K562 (cell line): ENCODE results near the gene ARID3B. TPM values are rescaled to one million over a fixed set of nuclear protein-coding genes. Genes with fewer than 3 reads are reported as not detected.

Source experiments
- ARID1B ChIP-seq: fragments of 450-650 bp; IDR thresholded peaks from 2 replicates; pipeline ENCODE4 v1.6.1; 2016; ENCODE audit warnings: antibody characterized with exemption, mild to moderate bottlenecking, inconsistent platforms
- ELF1 ChIP-seq: fragments of 200-800 bp; sonication (Bioruptor generic); IDR thresholded peaks from 2 replicates; pipeline ENCODE4 v1.6.1; 2016; ENCODE audit warnings: missing genetic modification characterization, missing compliant biosample characterization
- JUND ChIP-seq, 2 experiments: IDR thresholded peaks; 2 replicates in 1 of 2; 3 replicates in 1 of 2; pipeline ENCODE4 v1.6.1; 2011; ENCODE audit warnings: borderline replicate concordance in 2 of 2, low read depth in 2 of 2, low read length in 2 of 2, improper control_type of control experiment in 1 of 2, missing biosample characterization in 1 of 2, missing genetic modification characterization in 1 of 2, missing genetic modification reagents in 1 of 2
- LCOR ChIP-seq: sonication (generic); formaldehyde crosslinking; IDR thresholded peaks from 2 replicates; pipeline ENCODE4 v1.8.0; 2022; ENCODE audit warnings: mild to moderate bottlenecking, missing genetic modification reagents
- OTX1 ChIP-seq: fragments of 450-650 bp; formaldehyde crosslinking; IDR thresholded peaks from 2 replicates; pipeline ENCODE4 v1.4.0; 2022; ENCODE audit warnings: mild to moderate bottlenecking
- PHF8 ChIP-seq: fragments of 200-600 bp; sonication (generic); IDR thresholded peaks from 2 replicates; pipeline ENCODE4 v1.6.1; 2012; ENCODE audit warnings: mixed run types, mild to moderate bottlenecking, inconsistent platforms, low read length, moderate library complexity, borderline replicate concordance
- RAD51 ChIP-seq: fragments of 450-650 bp; IDR thresholded peaks from 2 replicates; pipeline ENCODE4 v1.7.1; 2016; ENCODE audit warnings: low read depth, mild to moderate bottlenecking, borderline replicate concordance
- RNF219 ChIP-seq: fragments of 250-450 bp; sonication (Bioruptor Pico); IDR thresholded peaks from 2 replicates; pipeline ENCODE4 v1.5.0; 2022; ENCODE audit warnings: mild to moderate bottlenecking
- TAF15 ChIP-seq: fragments of 200-400 bp; formaldehyde crosslinking; IDR thresholded peaks from 2 replicates; pipeline ENCODE4 v1.6.1; 2017; ENCODE audit warnings: mild to moderate bottlenecking, low read depth, low read length, moderate library complexity
- THAP7 ChIP-seq: fragments of 250-450 bp; sonication (Bioruptor Pico); IDR thresholded peaks from 2 replicates; pipeline ENCODE4 v1.5.0; 2021
- ZBTB1 ChIP-seq: sonication (generic); formaldehyde crosslinking; IDR thresholded peaks from 2 replicates; pipeline ENCODE4 v1.8.1; 2023; ENCODE audit warnings: missing genetic modification reagents, low read depth, mild to moderate bottlenecking, borderline replicate concordance
- ZNF431 ChIP-seq: sonication (generic); formaldehyde crosslinking; IDR thresholded peaks from 2 replicates; pipeline ENCODE4 v1.8.0; 2022; ENCODE audit warnings: mild to moderate bottlenecking, missing genetic modification reagents
- polyA plus RNA-seq, 8 experiments: library from polyadenylated mRNA; depleted of rRNA in 4 of 8; stranded (reverse) in 5 of 8; unstranded in 3 of 8; fragments of >200 nt; fragmentation: Nextera tagmentation in 2 of 8; fragmentation: Illumina TruSeq in 1 of 8; extraction: Ambion mirVana in 2 of 8; extraction: Trizol in 1 of 8; gene quantifications; 2 replicates each; pipeline versions ENCODE4 v1.2.1 to v1.2.3, GENCODE V29; 2011 to 2014; ENCODE audit warnings: inconsistent platforms in 1 of 8, missing spikeins in 1 of 8
- total RNA-seq, 7 experiments: library from RNA; depleted of rRNA in 6 of 7; stranded (reverse); fragments of >200 nt in 6 of 7; fragmentation: Illumina TruSeq in 2 of 7; extraction: Trizol in 2 of 7; gene quantifications; 2 replicates each; pipeline versions ENCODE4 v1.2.1 to v1.2.3, GENCODE V29; 2011 to 2021; ENCODE audit warnings: low replicate concordance in 1 of 7
- TF ChIP-seq, protein P1 (sequence below): fragments of 250-450 bp; sonication (Bioruptor Pico); IDR thresholded peaks from 2 replicates; pipeline ENCODE4 v1.8.0; 2022; ENCODE audit warnings: inconsistent platforms, mild to moderate bottlenecking, moderate library complexity, borderline replicate concordance
- TF ChIP-seq, protein P2 (sequence below), 2 experiments: IDR thresholded peaks; 2 replicates each; pipeline ENCODE4 v1.6.1; 2012; ENCODE audit warnings: improper control_type of control experiment in 2 of 2, low read depth in 2 of 2, low read length in 2 of 2, borderline replicate concordance in 1 of 2
- TF ChIP-seq, protein P3 (sequence below), 2 experiments: fragments of 450-650 bp; conservative IDR thresholded peaks; 2 replicates each; pipeline ENCODE4 v1.6.1; 2017; ENCODE audit warnings: mild to moderate bottlenecking in 2 of 2, moderate library complexity in 2 of 2

Gene ARID3B
- total and polyA plus RNA-seq, 9 of the 15 experiments (the other 6 are each of a cell fraction or from before 2014, with no cell fraction given), result 0.32 to 15.1 (median 7.1) TPM

DNA sequence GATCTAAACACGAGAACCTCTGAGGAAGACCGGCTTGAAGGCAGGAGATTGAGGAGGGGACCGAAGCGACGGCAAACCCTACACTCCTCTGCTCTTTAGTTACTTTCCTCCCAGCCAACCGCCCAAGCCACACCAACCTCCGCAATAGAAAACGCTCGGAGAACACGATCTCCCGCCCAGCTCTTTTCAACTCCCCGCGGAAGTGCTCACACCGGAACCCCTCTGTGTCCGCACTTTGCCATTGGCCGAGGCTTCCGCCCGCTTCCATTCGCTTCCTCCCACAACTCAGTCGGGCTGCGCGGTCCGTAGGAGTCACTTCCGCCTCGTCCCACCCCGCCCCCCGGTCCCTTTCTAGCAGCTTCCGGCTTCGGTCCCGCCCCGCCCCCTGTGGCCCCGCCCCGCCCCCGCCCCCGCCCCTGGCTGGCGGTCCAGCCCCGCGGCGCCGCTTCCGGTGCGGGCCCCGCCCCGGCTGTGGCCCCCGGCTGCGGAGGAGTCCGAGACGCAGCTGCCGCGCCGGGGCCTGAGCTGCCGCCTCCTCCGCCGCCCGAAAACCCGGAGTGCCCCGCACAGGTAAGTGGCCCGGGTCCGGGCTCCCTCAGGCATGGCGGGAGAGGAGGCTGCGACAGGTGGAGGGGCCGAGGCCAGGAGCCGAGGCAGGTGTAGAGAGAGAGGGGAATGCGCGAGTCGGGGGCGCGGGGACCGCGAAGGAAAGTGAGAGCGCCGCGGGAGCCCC is at the start of gene ARID3B (continued):
- no peak for TF ChIP-seq RNF219 (CRISPR knock-in tag)
- TF ChIP-seq, protein P1, sequence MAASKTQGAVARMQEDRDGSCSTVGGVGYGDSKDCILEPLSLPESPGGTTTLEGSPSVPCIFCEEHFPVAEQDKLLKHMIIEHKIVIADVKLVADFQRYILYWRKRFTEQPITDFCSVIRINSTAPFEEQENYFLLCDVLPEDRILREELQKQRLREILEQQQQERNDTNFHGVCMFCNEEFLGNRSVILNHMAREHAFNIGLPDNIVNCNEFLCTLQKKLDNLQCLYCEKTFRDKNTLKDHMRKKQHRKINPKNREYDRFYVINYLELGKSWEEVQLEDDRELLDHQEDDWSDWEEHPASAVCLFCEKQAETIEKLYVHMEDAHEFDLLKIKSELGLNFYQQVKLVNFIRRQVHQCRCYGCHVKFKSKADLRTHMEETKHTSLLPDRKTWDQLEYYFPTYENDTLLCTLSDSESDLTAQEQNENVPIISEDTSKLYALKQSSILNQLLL (CRISPR knock-in tag), result no peak
- TF ChIP-seq ZNF431, result peak; percentile 21; the same call in 1 of the 2 replicates
- no peak for TF ChIP-seq TAF15
- 0 out of 2 replicates have a peak, but pooled peaks have one; percentile 35 for TF ChIP-seq OTX1 (CRISPR knock-in tag)
- no peak for TF ChIP-seq RAD51
- TF ChIP-seq JUND (IDR thresholded peaks at IDR 0.05; ENCODE audit: borderline replicate concordance, low read depth, low read length), result peak; percentile 50
- TF ChIP-seq JUND (tag; IDR thresholded peaks at IDR 0.05; ENCODE audit: borderline replicate concordance, low read depth, low read length), result no peak; the same call in 2 of the 3 replicates
- peak; percentile 95 for TF ChIP-seq ELF1 (tag)
- TF ChIP-seq LCOR, result peak; percentile 40; the same call in 1 of the 2 replicates
- TF ChIP-seq, protein P2, sequence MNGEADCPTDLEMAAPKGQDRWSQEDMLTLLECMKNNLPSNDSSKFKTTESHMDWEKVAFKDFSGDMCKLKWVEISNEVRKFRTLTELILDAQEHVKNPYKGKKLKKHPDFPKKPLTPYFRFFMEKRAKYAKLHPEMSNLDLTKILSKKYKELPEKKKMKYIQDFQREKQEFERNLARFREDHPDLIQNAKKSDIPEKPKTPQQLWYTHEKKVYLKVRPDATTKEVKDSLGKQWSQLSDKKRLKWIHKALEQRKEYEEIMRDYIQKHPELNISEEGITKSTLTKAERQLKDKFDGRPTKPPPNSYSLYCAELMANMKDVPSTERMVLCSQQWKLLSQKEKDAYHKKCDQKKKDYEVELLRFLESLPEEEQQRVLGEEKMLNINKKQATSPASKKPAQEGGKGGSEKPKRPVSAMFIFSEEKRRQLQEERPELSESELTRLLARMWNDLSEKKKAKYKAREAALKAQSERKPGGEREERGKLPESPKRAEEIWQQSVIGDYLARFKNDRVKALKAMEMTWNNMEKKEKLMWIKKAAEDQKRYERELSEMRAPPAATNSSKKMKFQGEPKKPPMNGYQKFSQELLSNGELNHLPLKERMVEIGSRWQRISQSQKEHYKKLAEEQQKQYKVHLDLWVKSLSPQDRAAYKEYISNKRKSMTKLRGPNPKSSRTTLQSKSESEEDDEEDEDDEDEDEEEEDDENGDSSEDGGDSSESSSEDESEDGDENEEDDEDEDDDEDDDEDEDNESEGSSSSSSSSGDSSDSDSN (IDR thresholded peaks at IDR 0.05; ENCODE audit: borderline replicate concordance in 1 of 2, low read depth in 2 of 2, low read length in 2 of 2), result peak in 1 of 2 experiments; percentile 72; a peak in 1 of 4 replicates
- TF ChIP-seq, protein P3, sequence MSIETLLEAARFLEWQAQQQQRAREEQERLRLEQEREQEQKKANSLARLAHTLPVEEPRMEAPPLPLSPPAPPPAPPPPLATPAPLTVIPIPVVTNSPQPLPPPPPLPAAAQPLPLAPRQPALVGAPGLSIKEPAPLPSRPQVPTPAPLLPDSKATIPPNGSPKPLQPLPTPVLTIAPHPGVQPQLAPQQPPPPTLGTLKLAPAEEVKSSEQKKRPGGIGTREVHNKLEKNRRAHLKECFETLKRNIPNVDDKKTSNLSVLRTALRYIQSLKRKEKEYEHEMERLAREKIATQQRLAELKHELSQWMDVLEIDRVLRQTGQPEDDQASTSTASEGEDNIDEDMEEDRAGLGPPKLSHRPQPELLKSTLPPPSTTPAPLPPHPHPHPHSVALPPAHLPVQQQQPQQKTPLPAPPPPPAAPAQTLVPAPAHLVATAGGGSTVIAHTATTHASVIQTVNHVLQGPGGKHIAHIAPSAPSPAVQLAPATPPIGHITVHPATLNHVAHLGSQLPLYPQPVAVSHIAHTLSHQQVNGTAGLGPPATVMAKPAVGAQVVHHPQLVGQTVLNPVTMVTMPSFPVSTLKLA (conservative IDR thresholded peaks at IDR 0.05), result peak; percentile 50 to 75; a peak in 3 of 4 replicates
- no peak for TF ChIP-seq THAP7
- TF ChIP-seq ZBTB1 (CRISPR knock-in tag), result no peak
- TF ChIP-seq ARID1B, result no peak
- peak; percentile 86; the same call in 1 of the 2 replicates for TF ChIP-seq PHF8
